ENCODE data around the gene PCK1. TPM values are rescaled to one million over a fixed set of nuclear protein-coding genes. Genes with fewer than 3 reads are reported as not detected.

The PCK1 gene
- polyA plus RNA-seq, 1 experiment: not detected

GRCh38 chr20:57586370-57586793 is 25.5 kb downstream of the PCK1 start:
- DNase-seq (ENCODE audit: low read depth, low spot score): no peak
- CTCF ChIA-PET: interaction anchor here (1.8 kb wide), 1 partner anchor 10 kb away, joined by 5 read pairs; no protein-coding TSS in a partner anchor
- H3K27ac ChIP-seq (ENCODE audit: low read depth, low read length): no peak overlapping the region
- POLR2A ChIA-PET: no interaction called here
- no peak overlapping the region for H3K4me3 ChIP-seq (ENCODE audit: low read depth, low read length)
- TF ChIP-seq, protein P1, sequence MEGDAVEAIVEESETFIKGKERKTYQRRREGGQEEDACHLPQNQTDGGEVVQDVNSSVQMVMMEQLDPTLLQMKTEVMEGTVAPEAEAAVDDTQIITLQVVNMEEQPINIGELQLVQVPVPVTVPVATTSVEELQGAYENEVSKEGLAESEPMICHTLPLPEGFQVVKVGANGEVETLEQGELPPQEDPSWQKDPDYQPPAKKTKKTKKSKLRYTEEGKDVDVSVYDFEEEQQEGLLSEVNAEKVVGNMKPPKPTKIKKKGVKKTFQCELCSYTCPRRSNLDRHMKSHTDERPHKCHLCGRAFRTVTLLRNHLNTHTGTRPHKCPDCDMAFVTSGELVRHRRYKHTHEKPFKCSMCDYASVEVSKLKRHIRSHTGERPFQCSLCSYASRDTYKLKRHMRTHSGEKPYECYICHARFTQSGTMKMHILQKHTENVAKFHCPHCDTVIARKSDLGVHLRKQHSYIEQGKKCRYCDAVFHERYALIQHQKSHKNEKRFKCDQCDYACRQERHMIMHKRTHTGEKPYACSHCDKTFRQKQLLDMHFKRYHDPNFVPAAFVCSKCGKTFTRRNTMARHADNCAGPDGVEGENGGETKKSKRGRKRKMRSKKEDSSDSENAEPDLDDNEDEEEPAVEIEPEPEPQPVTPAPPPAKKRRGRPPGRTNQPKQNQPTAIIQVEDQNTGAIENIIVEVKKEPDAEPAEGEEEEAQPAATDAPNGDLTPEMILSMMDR (IDR thresholded peaks at IDR 0.05; ENCODE audit: low read depth, low read length): no peak
- H3K27me3 ChIP-seq (ENCODE audit: control insufficient read depth, insufficient read depth, low read length): peaks cover 9% of the 10 kb centered on the region
- H3K9me3 ChIP-seq (ENCODE audit: control insufficient read depth, insufficient read depth, low read length): peaks cover 3% of the 10 kb centered on the region; the same call in 1 of the 2 replicates

- CTCF ChIA-PET: interaction anchor here (1.8 kb wide), 1 partner anchor 9 kb away, joined by 5 read pairs; no protein-coding TSS in a partner anchor
- DNase-seq (ENCODE audit: low read depth, low spot score): no peak
- H3K9me3 ChIP-seq (ENCODE audit: control insufficient read depth, insufficient read depth, low read length): peaks cover 3% of the 10 kb centered on the region; the same call in 1 of the 2 replicates
- H3K4me3 ChIP-seq (ENCODE audit: low read depth, low read length): no peak overlapping the region
- peaks cover 9% of the 10 kb centered on the region for H3K27me3 ChIP-seq (ENCODE audit: control insufficient read depth, insufficient read depth, low read length)
- POLR2A ChIA-PET: no interaction called here
- no peak overlapping the region for H3K27ac ChIP-seq (ENCODE audit: low read depth, low read length)
- TF ChIP-seq, protein P1 (IDR thresholded peaks at IDR 0.05; ENCODE audit: low read depth, low read length): no peak
These were observed 26.0 kb downstream of the PCK1 start for GRCh38 chr20:57586943-57587277.

DNA sequence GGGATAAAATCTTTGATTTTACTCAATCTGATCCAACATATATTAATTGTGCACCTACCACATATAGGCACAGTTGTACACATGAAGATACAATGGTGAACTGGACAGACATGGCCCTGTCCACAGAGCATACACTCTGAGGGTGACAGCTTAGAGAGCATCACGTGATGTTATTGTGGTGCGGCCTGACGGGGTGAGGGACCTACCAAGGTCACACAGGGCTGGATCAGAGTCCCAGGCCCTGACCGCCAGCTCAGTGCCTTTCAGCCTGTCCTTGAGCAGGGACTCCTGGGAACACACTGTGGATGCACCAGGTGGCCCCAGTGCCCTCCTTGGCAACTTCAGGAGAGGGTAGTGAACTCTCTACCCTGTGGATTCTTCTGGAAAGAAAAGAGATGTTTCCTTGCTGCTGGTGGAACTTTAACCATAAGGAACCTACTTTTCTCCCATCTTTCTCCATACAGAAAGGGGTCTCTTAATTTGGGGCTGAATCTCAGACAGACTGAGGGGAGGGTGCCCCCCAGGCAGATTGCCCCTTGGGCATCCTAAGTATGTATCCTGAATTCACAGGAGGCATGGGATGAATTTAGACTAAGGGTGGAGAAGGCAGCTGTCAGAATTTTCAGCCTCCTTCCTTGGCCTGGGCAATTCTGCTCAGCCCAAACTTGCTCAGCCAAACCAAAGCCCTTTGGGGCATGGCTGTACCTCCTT is 26.5 kb downstream of the PCK1 start:
- Histone ChIP-seq H3K4me3 (ENCODE audit: low read depth, low read length) (no peak overlapping the region), H3K27me3 (ENCODE audit: control insufficient read depth, insufficient read depth, low read length) (peaks cover 9% of the 10 kb centered on the region), H3K27ac (ENCODE audit: low read depth, low read length) (no peak overlapping the region), H3K9me3 (ENCODE audit: control insufficient read depth, insufficient read depth, low read length) (peaks cover 3% of the 10 kb centered on the region; the same call in 1 of the 2 replicates)
- ChIA-PET POLR2A (no interaction called here), CTCF (interaction anchor here (1.8 kb wide), 1 partner anchor 9 kb away, joined by 5 read pairs; no protein-coding TSS in a partner anchor)
- TF ChIP-seq, protein P1 (IDR thresholded peaks at IDR 0.05; ENCODE audit: low read depth, low read length): no peak
- no peak for DNase-seq (ENCODE audit: low read depth, low spot score)

DNA sequence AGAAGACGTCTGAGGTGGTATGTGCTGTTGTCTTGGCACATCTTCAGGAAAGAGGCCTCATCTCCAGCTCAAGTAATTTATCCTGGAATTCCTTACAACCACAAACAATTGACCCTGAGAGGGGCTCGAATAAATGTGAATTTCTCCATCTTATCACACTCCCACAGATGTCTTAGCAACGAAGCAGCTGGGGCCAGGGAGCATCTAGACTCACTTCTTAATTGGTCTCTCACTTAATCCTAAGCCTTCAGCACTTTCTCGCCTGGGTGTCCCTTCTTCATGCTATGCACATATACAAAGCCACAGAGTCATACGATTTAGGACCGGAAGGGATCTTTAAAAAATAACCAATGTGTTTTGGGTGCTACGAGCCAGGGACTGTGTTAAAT is 27.1 kb downstream of the PCK1 start:
- no peak for DNase-seq (ENCODE audit: low read depth, low spot score)
- CTCF ChIA-PET: interaction anchor here (1.8 kb wide), 1 partner anchor 8 kb away, joined by 5 read pairs; no protein-coding TSS in a partner anchor
- no peak overlapping the region for H3K4me3 ChIP-seq (ENCODE audit: low read depth, low read length)

GRCh38 chr20:57588596-57588995 is 27.7 kb downstream of the PCK1 start:
- TF ChIP-seq, protein P1 (IDR thresholded peaks at IDR 0.05; ENCODE audit: low read depth, low read length): no peak
- no peak for DNase-seq (ENCODE audit: low read depth, low spot score)
- POLR2A ChIA-PET: no interaction called here
- Histone ChIP-seq H3K27ac (ENCODE audit: low read depth, low read length) (no peak overlapping the region), H3K27me3 (ENCODE audit: control insufficient read depth, insufficient read depth, low read length) (peaks cover 9% of the 10 kb centered on the region), H3K4me3 (ENCODE audit: low read depth, low read length) (no peak overlapping the region), H3K9me3 (ENCODE audit: control insufficient read depth, insufficient read depth, low read length) (peaks cover 3% of the 10 kb centered on the region; the same call in 1 of the 2 replicates)
- CTCF ChIA-PET: no interaction called here

More for the DNA sequence above, 27.1 kb downstream of the PCK1 start:
- TF ChIP-seq, protein P1 (IDR thresholded peaks at IDR 0.05; ENCODE audit: low read depth, low read length): no peak
- Histone ChIP-seq H3K9me3 (ENCODE audit: control insufficient read depth, insufficient read depth, low read length) (peaks cover 3% of the 10 kb centered on the region; the same call in 1 of the 2 replicates), H3K27me3 (ENCODE audit: control insufficient read depth, insufficient read depth, low read length) (peaks cover 9% of the 10 kb centered on the region), H3K27ac (ENCODE audit: low read depth, low read length) (no peak overlapping the region)
- POLR2A ChIA-PET: no interaction called here
